ENCODE results near the gene AGTPBP1.
A peak's percentile ranks its signal among the peaks of the same experiment; 100 is the strongest.
"Not testable (repeated sequence)": the region's sequence is repeated elsewhere in the genome, so short reads cannot be mapped to it uniquely, and the experiment has no call there.

Gene AGTPBP1

GRCh38 chr9:85577353-85577952 lies 164.3 kb downstream of the AGTPBP1 start:
- DNase-seq (ENCODE audit: low read depth): no peak
- TF ChIP-seq, protein P1, sequence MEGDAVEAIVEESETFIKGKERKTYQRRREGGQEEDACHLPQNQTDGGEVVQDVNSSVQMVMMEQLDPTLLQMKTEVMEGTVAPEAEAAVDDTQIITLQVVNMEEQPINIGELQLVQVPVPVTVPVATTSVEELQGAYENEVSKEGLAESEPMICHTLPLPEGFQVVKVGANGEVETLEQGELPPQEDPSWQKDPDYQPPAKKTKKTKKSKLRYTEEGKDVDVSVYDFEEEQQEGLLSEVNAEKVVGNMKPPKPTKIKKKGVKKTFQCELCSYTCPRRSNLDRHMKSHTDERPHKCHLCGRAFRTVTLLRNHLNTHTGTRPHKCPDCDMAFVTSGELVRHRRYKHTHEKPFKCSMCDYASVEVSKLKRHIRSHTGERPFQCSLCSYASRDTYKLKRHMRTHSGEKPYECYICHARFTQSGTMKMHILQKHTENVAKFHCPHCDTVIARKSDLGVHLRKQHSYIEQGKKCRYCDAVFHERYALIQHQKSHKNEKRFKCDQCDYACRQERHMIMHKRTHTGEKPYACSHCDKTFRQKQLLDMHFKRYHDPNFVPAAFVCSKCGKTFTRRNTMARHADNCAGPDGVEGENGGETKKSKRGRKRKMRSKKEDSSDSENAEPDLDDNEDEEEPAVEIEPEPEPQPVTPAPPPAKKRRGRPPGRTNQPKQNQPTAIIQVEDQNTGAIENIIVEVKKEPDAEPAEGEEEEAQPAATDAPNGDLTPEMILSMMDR (IDR thresholded peaks at IDR 0.05; ENCODE audit: low read length, missing control alignments): no peak
- no peak overlapping the region for H3K4me3 ChIP-seq (replicated peaks; ENCODE audit: low read depth, low read length)

GRCh38 chr9:85575868-85576267 lies 165.9 kb downstream of the AGTPBP1 start:
- no peak for DNase-seq (ENCODE audit: low read depth)
- TF ChIP-seq, protein P1 (IDR thresholded peaks at IDR 0.05; ENCODE audit: low read length, missing control alignments): no peak

GRCh38 chr9:85573546-85573945 lies 168.2 kb downstream of the AGTPBP1 start:
- not testable (repeated sequence) for H3K4me3 ChIP-seq (replicated peaks; ENCODE audit: low read depth, low read length); DNase-seq (ENCODE audit: low read depth)

More at GRCh38 chr9:85575868-85576267, 165.9 kb downstream of the AGTPBP1 start:
- no peak overlapping the region for H3K4me3 ChIP-seq (replicated peaks; ENCODE audit: low read depth, low read length)

GRCh38 chr9:85572917-85573316 lies 168.8 kb downstream of the AGTPBP1 start:
- not testable (repeated sequence) for H3K4me3 ChIP-seq (replicated peaks; ENCODE audit: low read depth, low read length); DNase-seq (ENCODE audit: low read depth)

GRCh38 chr9:85569988-85570387 lies 171.8 kb downstream of the AGTPBP1 start:
- no peak overlapping the region for H3K4me3 ChIP-seq (replicated peaks; ENCODE audit: low read depth, low read length)
- DNase-seq (ENCODE audit: low read depth): peak; percentile 60
- TF ChIP-seq, protein P1 (IDR thresholded peaks at IDR 0.05; ENCODE audit: low read length, missing control alignments): no peak

DNA sequence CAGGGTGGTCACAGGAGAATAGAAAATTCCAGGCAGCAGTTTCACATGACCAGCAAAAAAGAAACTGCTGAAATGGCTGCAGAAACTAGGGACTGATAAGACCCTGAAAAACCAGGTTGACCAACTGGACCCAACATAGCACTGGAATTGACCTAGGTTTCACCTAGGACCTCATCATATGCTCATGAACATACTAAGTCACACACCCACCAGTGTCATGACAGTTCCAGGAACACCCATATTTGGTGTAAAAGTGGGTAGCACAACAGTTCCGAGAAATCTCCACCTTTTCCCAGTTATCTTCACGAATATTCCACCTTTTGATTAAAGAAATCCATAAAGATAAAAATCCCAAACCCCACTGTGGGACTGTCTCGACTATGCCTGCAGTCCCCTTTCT lies 182.2 kb downstream of the AGTPBP1 start:
- DNase-seq (ENCODE audit: low read depth): no peak
- TF ChIP-seq, protein P1 (IDR thresholded peaks at IDR 0.05; ENCODE audit: low read length, missing control alignments): no peak
- H3K4me3 ChIP-seq (replicated peaks; ENCODE audit: low read depth, low read length): no peak overlapping the region

GRCh38 chr9:85554349-85554748 lies 187.4 kb downstream of the AGTPBP1 start:
- H3K4me3 ChIP-seq (replicated peaks; ENCODE audit: low read depth, low read length): no peak overlapping the region
- no peak for DNase-seq (ENCODE audit: low read depth)
- TF ChIP-seq, protein P1 (IDR thresholded peaks at IDR 0.05; ENCODE audit: low read length, missing control alignments): no peak

DNA sequence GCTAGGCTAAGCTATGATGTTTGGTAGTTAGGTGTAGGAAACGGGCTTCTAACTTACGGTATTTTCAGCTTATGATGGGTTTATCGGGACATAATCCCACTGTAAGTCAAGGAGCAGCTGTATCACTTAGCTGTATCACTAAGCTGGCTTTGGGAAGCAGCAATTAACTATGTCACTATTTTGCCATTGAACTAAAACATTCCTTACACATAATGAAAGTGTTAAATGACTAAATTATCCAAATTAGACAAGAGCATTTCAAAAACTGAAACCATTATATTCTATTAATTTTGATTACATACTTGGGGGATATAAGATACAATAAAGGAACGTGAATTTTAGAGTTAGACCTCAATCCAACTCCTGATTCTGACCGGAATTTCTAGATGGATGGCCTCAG lies 188.3 kb downstream of the AGTPBP1 start:
- no peak for DNase-seq (ENCODE audit: low read depth)
- H3K4me3 ChIP-seq (replicated peaks; ENCODE audit: low read depth, low read length): no peak overlapping the region
- TF ChIP-seq, protein P1 (IDR thresholded peaks at IDR 0.05; ENCODE audit: low read length, missing control alignments): no peak

Measured in fibroblast of pulmonary artery (primary cell).